NCI-H1048 (cell line): ENCODE measurements around the gene SURF1.
"Not testable (repeated sequence)": the region's sequence is repeated elsewhere in the genome, so short reads cannot be mapped to it uniquely, and the experiment has no call there.

ENCODE experiments used
- DNase-seq: peaks from one replicate; lab custom pipeline; 2025; lab: John Stamatoyannopoulos, UW

SURF1 gene, protein sequence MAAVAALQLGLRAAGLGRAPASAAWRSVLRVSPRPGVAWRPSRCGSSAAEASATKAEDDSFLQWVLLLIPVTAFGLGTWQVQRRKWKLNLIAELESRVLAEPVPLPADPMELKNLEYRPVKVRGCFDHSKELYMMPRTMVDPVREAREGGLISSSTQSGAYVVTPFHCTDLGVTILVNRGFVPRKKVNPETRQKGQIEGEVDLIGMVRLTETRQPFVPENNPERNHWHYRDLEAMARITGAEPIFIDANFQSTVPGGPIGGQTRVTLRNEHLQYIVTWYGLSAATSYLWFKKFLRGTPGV

DNA sequence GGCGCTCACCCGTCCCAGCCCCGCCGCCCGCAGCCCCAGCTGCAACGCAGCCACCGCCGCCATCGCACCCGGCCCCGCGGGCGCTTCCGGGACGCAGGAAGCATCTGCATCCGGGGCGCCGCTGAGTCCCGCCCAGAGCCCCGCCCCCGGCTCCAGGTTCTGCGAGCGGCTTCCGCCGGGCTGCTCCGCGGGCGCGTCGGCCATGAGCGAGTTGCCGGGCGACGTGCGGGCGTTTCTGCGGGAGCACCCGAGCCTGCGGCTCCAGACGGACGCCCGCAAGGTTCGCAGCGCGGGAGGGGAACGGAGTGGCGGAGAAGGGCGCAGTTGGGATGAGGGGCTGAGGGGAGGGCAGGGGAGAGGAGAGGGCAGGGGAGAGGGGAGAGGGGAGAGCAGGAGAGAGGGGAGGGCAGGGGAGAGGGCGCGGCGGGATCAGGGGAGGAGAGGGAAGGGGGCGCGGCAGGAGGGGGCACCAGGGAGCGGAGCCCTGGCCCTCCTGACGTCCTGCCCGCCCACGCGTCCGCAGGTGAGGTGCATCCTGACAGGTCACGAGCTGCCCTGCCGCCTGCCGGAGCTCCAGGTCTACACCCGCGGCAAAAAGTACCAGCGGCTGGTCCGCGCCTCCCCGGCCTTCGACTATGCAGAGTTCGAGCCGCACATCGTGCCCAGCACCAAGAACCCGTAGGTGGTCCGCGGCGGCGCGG lies at the start of gene SURF1, which contains the start of gene SURF2:
Gene SURF1, minus strand, starts transcription at position 97 of the 701 bp plus-strand sequence. Its CDS starts 34 bp downstream, at position 63.
Gene SURF2, plus strand, starts transcription at position 160 of the 701 bp plus-strand sequence. Its CDS starts 43 bp downstream, at position 203.
- DNase-seq: peak; percentile 80

DNA sequence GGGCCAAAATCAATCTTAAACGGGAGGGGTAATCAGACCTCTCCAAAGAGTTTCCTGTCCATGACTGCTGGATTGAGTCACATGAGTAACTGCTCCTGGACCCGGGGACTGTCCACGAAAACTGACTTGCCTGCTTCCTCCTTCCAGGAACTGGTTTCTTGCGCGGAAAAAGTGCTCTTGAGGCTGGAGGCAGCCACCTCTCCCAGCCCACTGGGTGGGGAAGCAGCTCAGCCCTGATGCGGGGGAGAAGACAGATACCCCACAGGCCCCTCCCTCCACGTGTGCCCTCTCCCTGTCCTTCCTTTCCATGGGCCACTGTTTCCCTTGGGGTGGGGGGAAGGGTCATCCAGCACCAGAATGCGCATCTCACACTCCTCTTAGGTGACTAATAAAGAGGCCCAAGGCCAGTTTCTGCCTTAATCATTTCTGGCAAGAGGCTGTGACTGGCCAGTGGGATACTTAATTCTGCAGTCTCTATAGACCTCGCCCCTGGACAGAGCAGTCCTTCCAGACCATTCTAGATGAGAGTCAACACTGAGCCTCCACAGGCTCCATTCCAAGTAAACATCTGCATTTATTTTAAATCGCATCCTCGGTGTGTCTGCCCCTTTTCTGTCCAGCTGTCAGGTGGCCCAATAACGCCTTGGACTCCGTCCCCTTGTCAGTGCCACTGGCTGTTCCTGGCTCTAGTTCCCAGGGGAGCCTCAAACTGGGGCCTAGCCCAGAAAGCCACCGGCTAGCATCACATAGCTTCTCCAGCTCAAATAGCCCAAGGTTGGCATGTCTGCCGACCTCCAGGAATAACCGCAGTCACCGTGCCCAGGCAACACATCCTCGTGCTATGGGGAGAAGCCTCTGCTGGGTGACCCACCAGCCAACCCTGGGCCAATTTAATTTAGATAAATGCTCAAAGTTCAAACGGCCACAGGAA lies 49.5 kb upstream of the SURF1 start:
- no peak for DNase-seq

DNA sequence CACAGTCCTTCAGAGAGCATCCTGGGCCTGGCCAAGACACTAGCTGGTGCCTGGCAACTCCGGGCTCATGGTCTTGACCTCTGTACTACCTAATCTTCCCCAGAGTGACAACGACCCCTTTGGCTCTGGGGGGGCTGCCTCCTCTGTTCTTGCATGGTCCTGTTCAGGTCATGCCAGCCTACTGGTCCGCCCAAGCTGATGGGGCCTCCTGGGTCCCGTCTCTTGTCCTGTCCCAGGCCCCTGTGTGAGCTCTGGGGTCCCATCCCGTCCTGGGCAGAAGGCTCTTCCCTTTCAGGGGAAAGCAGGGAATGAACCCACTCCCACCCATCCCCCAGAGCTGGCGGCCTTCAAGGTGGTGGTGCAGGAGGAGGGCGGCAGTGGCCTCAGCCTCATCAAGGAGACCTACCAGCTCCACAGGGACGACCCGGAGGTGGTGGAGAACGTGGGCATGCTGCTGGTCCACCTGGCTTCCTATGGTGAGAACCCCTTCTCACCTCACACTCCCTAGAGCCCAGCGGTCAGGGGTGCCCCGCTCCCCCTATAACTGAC lies 48.2 kb upstream of the SURF1 start:
- no peak for DNase-seq

DNA sequence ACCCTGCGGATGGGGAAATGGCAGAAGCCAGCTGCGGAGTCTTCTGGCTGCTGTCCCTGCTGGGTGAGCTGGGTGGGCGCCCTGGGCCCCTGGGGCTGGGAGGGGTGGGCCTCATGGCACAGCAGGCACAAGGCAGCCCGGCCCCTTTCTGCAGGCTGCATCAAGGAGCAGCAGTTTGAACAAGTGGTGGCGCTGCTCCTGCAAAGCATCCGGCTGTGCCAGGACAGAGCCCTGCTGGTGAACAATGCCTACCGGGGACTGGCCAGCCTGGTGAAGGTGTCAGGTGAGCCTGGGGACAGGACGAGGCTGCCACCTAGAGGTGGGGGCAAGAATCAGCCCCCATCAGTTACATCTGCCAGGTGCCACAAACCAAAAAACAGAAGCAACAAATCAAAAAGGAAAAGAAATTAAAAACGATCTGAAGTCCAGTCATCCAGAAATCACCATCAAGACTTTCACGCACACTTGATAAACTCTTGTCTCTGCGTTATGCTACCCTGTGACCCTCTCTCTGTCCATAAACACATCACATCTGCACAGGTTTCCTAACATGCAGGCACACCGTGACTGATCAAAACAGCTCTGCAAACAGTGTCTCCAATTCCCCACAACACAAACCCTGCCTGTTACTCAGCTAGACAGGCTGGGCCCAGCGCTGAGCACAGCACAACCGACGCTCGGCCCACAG lies 47.6 kb upstream of the SURF1 start:
- DNase-seq: no peak

DNA sequence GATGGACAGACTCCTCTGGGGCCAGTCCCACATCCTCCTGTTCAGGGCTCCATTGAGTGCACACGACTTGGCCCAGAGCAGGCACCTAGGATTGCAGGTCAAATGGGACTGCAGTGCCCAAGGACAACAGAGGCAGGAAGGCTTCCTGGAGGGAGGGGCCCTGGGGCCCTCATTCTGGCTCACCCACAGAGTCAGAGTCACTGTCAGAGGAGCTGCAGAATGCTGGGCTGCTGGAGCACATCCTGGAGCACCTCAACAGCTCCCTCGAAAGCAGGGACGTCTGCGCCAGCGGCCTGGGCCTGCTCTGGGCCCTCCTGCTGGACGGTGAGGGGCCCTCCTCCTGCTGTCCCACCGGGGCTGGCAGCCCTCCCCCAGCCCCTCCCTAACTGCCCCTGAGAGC lies 46.4 kb upstream of the SURF1 start:
- DNase-seq: no peak

DNA sequence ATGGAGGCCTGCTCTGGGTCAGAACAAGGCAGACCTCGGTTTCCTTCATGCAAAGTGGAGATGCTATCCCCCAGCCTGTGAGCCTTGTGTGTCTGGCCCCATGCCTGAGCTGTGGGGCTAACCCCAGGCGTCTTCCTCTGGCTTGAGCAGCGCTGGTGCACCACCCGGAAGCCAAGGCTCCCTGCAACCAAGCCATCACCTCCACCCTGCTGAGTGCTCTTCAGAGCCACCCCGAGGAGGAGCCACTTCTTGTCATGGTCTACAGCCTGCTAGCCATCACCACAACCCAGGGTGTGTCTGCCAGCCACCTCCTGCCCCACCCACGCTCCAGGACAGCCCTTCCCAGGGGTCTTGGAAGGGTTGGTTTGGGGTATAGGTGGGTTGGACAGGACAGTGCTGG lies 45.3 kb upstream of the SURF1 start:
- DNase-seq: no peak

DNA sequence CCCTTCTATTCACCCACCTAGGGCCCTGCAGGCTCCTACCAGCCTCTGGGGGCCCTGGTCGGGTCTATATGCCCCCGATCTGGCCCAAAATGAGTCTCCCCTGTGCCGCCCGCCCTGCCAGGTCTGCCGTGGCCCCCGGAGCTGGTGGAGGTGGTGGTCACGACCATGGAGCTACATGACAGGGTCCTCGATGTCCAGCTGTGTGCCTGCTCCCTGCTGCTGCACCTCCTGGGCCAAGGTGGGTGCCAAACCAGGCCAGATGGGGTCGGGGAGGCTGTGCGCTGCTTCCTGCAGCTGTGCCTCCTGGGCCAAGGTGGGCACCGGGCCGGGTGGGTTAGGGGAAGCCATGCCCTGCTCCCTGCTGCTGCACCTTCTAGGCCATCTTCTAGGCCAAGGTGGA lies 44.0 kb upstream of the SURF1 start:
- DNase-seq: no peak

DNA sequence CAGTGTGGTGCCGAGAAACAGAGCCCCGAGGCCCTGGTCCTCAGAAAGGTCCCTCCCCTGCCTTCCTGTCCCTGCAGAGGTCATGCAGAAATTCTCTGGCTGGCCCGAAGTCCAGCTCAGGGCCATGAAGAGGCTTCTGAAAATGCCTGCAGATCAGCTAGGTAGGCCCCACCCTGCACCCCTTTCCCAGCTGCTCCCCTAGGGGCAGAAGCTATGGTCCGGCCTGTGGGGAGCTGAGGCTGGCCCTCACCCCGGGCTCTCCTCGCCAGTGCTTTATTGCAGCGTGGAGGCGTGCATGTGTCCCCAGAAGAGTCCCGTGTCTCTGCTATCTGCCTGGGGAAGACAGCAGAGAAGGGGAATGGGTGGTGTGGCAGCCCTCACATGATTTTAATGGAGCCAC lies 41.6 kb upstream of the SURF1 start:
- DNase-seq: no peak

DNA sequence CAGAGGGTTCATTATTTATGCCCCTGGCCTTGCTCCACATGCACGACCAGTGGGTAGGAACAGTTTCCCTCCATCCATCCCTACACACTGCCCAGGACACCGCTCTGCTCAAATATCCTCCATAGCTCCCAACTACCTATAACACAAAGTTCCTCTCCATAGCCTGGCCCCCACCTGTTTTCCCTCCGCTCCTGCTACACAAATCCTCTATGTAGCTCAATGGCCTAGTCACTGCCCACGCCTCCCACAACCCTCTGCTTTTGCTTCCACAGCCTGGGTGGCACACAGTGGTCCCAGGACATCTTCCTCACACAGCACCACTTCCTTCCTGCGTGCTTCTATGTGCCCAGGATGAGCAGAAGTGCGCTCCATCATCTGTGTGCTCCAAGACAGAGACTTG lies 41.1 kb upstream of the SURF1 start:
- no peak for DNase-seq

DNA sequence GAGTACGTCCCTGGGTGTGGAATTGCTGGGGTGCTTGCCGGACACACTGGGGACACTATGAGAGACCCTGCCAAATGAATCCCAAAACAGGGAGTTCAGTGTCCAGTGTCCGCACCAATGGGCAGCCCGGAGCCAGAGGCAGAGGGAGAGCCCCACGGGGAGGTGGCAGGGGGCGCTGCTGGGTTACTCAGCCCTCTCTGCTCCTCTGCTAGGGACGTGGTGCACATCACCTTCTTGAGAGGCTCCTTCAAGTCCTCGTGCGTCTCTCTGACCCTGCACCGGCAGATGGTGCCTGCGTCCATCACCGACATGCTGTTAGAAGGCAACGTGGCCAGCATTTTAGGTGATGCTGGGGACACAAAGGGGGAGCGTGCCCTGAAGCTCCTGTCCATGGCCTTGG lies 40.7 kb upstream of the SURF1 start:
- no peak for DNase-seq

DNA sequence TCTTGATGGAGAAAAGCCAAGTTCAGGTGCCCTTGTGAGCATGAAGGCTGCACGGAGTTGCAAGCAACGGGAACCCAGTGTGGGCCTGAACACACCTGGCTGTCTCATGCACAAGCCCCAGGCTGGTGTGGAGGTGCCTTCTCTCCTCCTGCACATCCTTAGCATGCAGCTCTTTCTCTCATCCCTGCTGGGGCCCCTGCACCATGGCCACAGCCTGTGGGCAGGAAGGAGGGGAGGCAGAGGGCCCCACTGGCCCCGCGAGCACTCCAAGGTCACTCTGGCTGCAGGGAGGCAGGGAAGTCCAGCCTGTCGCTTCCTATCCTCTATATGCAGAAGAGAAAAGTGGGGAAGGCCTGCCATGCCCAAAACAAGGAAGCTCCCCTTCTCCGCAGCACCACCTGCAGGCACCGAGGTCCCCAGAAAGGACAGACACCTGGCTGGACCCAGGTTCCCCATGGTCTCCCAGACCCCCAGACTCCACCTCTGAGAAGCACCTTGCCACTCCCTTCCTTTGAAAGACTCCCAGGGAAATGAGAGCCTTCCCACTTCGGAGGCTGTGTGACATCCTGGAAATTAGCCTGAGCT lies 38.5 kb upstream of the SURF1 start:
- no peak for DNase-seq

DNA sequence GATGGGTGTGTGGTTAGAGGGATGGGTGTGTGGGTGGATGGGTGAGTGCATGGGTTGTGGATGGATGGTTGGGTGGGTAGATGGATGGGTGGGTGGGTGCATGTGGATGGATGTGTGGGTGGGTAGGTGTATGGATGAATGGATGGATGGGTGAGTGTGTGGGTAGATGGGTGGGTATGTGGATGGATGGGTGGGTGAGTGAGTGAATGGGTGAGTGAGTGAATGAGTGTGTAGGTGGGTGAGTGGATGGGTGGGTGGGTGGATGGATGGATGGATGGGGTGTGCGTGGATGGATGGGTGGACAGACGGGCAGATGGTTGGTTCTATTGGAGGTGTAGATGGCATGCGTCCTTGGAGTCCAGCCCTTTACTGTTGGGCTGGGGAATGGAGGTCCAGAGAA lies 37.1 kb upstream of the SURF1 start:
- DNase-seq: no peak

DNA sequence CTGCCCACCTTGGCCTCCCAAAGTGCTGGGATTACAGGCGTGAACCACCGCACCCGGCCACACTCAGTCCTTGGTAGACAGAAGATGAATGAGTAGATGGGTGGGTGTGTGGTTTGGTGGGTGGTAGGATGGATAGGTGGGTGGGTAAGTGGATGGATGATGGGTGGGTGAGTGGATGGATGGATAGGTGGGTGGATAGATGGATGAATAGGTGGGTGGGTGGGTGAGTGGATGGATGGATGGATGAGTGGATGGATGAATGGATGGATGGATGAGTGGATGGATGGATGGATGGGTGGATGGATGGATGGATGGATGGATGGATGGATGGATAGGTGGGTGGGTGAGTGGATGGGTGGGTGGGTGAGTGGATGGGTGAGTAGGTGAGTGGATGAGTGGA lies 36.0 kb upstream of the SURF1 start:
- not testable (repeated sequence) for DNase-seq

DNA sequence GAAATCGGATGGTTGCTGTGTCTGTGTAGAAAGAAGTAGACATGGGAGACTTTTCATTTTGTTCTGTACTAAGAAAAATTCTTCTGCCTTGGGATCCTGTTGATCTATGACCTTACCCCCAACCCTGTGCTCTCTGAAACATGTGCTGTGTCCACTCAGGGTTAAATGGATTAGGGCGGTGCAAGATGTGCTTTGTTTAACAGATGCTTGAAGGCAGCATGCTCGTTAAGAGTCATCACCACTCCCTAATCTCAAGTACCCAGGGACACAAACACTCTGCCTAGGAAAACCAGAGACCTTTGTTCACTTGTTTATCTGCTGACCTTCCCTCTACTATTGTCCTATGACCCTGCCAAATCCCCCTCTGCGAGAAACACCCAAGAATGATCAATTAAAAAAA lies 35.2 kb upstream of the SURF1 start:
- DNase-seq: not testable (repeated sequence)

DNA sequence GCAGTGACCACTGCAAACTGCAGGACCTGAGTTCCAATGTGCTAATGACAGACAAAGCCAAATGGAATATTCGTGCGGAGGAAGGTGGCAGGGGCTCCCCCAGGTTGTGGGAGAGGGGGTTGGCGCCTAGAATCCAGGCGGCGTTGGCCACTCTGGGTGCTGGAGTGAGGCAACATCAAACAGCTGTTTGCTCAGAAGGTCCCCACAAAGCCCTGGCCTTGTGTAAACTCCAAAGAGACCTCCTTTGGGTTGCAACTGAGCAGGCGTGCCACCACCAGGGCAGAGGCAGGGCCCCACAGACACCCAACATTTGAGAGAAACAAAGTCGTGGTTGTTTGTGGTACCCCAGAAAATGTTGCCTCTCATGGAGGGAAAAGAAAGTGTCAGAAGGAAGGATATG lies 34.4 kb upstream of the SURF1 start:
- no peak for DNase-seq

DNA sequence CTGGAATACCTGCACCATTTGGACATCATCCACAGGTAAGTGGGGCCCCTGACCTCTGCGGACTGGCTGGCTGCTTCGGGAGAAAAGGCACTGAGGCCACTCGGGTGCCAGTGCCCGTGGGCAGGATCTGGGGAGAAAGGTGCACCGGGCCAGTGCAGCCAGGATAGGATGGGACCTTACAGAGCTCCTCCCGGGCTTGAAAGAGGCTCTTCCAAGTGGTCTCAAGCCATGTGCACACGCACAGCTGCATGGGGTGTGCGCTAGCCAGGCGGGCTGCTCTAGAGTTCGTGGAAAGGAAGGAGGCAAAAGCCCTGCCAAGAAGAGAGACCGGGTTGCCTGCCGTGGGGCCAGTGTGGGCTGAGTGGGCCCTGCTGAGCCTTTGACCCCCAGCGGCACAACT lies 33.3 kb upstream of the SURF1 start:
- DNase-seq: no peak

DNA sequence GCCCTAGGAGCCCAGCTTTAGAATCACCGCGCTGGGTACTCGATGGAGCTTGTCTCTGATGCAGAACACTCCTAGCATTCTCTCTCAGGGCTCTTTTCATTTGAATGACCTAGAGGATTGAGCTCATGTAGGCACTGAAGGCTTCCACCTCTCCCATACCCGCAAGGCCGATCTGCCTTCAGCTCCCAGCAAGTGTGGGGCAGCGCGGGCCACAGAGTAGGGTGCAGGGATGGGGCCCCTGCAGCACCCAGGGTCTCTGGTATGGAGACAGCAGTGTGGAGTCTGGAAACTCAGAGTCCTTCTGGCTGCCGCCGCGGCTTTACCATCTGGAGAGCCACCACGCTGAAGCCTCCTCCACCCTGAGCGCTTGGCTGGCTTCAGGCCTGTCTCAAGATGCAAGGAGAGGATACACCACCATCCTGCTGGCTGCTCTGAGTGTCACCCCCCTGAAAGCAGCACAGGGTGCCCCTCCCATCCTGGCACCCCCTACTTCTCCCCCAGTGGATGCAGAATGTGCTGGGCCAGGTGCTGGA lies 32.8 kb upstream of the SURF1 start:
- DNase-seq: no peak

DNA sequence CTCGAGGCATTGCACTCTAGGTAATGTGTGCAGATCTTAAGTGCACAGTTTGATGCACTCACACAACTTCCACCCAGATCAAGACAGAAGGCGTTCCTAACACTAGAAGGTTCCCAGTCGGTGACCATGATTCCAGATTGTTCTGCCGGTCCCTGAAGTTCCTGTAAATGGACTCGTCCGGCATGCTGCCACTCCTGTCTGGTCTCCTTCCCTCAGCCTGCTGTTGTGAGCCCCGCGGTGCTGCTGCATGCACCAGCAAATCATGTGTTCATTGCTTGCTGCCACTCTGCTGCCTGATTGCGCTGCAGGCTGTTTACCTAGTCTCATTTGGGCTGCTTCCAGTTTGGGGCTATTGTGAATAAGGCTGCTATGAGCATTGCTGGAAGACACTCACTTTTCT lies 31.4 kb upstream of the SURF1 start:
- DNase-seq: no peak

DNA sequence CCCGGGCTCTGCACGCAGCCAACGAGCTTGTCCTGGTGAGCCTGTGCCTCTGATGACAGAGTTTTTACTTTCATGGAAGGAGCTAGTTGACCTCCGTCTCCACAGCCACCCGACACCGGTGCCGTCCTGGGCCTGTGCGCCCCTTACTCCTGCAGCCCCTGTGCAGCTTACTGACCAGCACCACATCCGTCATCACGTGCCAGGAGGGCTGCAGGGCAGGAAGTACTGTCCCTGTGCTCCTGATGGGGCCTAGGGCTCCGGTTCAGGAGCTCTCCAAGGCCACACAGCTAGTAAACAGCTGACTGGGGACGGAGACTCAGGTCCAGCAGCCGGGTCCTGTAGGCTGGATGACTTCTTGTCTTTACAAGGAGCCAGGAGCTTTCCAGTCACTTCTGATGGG lies 30.1 kb upstream of the SURF1 start:
- DNase-seq: no peak

DNA sequence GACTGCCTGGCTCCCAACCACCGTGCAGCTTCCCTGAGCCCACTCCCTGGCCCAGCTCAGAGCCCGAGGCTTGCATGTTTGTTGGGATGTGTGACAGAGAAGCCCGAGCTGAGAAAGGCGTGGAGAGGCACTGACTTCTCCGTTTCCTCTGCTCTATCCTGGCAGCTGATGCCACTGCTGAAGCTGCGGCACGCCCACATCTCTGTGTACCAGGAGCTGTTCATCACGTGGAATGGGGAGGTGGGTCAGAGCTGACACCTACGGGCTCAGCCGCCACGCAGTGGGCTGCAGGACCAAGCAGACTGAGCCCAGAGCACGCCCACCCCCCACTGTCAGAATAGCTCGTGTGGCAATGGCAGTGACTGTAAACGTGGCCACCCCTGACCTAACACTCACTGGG lies 29.2 kb upstream of the SURF1 start:
- DNase-seq: no peak

DNA sequence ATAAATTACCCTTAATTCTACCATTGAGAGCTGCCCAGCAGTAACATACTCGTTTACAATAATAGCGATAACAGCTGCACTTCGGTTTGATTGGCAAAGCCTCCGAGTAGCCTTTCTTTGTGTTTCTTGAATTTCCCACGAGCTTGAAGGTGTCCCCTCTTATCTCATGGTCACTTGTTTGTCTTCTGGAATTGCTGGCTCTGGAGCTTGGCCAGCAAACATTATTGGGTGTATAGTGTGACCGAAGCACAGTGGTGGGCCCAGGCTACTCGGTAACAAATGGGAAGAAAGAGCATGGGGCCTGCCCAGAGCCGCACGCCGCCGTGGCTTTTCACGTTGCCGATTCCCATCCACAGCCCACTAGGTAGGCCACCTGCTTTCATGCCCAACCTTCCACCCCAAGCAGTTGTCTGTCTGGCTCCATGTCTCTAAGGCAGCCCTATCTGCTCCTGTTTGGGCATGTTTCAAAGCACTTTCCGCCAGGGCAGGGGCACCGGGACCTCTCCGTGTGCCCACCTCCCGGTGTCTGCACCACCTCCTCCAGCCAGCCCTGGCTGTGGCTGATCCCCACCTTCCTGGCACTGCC lies 28.5 kb upstream of the SURF1 start:
- no peak for DNase-seq
